Peyer's patch (tissue), 4 donors: Measurements from ENCODE around the gene BLMH. TPM values are rescaled to one million over a fixed set of nuclear protein-coding genes. Genes with fewer than 3 reads are reported as not detected.

Experiments
- DNase-seq, 3 donors: peaks; one replicate each; pipeline ENCODE4 v3.0.0-alpha.2; 2017 to 2019
- H3K27ac ChIP-seq, 4 donors: fragments of 200-600 bp; sonication (generic); one replicate each; pipeline ENCODE4 v1.5.1; 2016 to 2019
- H3K27me3 ChIP-seq, 2 donors: fragments of 200-600 bp; sonication (generic); one replicate each; pipeline ENCODE4 v1.5.1; 2019
- H3K36me3 ChIP-seq, 3 donors: fragments of 200-600 bp; sonication (generic); one replicate each; pipeline ENCODE4 v1.5.1; 2016 to 2019
- H3K4me1 ChIP-seq, 4 donors: fragments of 200-600 bp; sonication (generic); one replicate each; pipeline ENCODE4 v1.5.1; 2016 to 2019
- H3K4me3 ChIP-seq, 4 donors: fragments of 200-600 bp; sonication (generic); 1 replicate in 3 of 4; 2 replicates in 1 of 4; pipeline ENCODE4 v1.5.1; 2016 to 2019; ENCODE audit warnings: mild to moderate bottlenecking in 1 of 4
- H3K9me3 ChIP-seq, 4 donors: fragments of 200-600 bp; sonication (generic); one replicate each; pipeline ENCODE4 v1.5.1; 2016 to 2019; ENCODE audit warnings: mild to moderate bottlenecking in 1 of 4
- CTCF ChIP-seq, 6 experiments: fragments of 450-650 bp in 4 of 6; fragments of 200-600 bp in 2 of 6; sonication (generic) in 1 of 6; IDR thresholded peaks; one replicate each; pipeline ENCODE4 v1.5.1; 2017 to 2019; ENCODE audit warnings: antibody characterized with exemption in 6 of 6, mild to moderate bottlenecking in 3 of 6, moderate library complexity in 1 of 6
- POLR2A ChIP-seq, 2 donors: fragments of 450-650 bp; IDR thresholded peaks; one replicate each; pipeline ENCODE4 v1.5.1; 2017; ENCODE audit warnings: antibody characterized with exemption in 2 of 2, mild to moderate bottlenecking in 2 of 2, moderate library complexity in 2 of 2
- total RNA-seq, 4 donors: library from RNA; depleted of rRNA; stranded (reverse); fragments of >200 nt; gene quantifications; one replicate each; pipeline ENCODE4 v1.1.0, GENCODE V29; 2016

BLMH gene
- total RNA-seq, 4 donors from 2014 or later: 19.4 to 49.5 (median 31.3) TPM

GRCh38 chr17:30256756-30257506, 34.8 kb downstream of the BLMH start:
- no peaks in the 10 kb centered on the region for H3K27me3 ChIP-seq
- no peak for DNase-seq
- peaks cover 0 to 34% (median 0%) of the 10 kb centered on the region in 3 donors for H3K36me3 ChIP-seq
- no peaks in the 10 kb centered on the region for H3K4me1 ChIP-seq
- no peak overlapping the region for H3K4me3 ChIP-seq
- H3K27ac ChIP-seq: no peak overlapping the region
- no peak for TF ChIP-seq POLR2A (IDR thresholded peaks at IDR 0.05)
- TF ChIP-seq CTCF (IDR thresholded peaks at IDR 0.05): no peak
- H3K9me3 ChIP-seq: no peaks in the 10 kb centered on the region

DNA sequence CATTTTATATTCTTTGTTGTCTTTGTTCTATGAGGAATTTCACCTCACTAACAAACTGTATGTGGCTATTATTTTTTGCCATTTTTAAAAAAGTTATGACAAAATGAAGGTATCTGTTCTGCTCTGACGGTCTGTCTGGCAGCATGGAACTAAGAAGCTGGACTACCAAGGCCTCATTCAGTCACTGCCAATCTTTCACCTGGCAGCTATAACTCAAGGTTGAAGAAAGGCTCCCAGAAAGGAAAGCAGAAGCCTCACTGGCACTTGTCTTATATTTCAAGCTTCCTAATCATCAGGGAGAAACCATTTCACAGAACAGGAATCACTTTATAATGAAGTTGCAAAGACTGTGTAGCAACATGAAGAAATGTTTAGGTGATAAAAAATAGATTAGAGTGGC, 37.6 kb downstream of the BLMH start:
- peaks cover 0 to 44% (median under 1%) of the 10 kb centered on the region in 3 donors for H3K36me3 ChIP-seq
- no peak overlapping the region for H3K27ac ChIP-seq

GRCh38 chr17:30253312-30253711, 38.4 kb downstream of the BLMH start:
- no peak overlapping the region for H3K4me3 ChIP-seq
- H3K27me3 ChIP-seq: no peaks in the 10 kb centered on the region
- DNase-seq: no peak
- no peak overlapping the region for H3K27ac ChIP-seq
- H3K4me1 ChIP-seq: no peaks in the 10 kb centered on the region
- no peak for TF ChIP-seq CTCF (IDR thresholded peaks at IDR 0.05)
- H3K9me3 ChIP-seq: no peaks in the 10 kb centered on the region
- H3K36me3 ChIP-seq: peaks cover 0 to 44% (median 4%) of the 10 kb centered on the region in 3 donors

More for the DNA sequence above, 37.6 kb downstream of the BLMH start:
- no peak overlapping the region for H3K4me3 ChIP-seq
- no peak for DNase-seq
- no peaks in the 10 kb centered on the region for H3K27me3 ChIP-seq
- no peaks in the 10 kb centered on the region for H3K9me3 ChIP-seq
- TF ChIP-seq CTCF (IDR thresholded peaks at IDR 0.05) (no peak), POLR2A (IDR thresholded peaks at IDR 0.05) (no peak)
- H3K4me1 ChIP-seq: no peaks in the 10 kb centered on the region

DNA sequence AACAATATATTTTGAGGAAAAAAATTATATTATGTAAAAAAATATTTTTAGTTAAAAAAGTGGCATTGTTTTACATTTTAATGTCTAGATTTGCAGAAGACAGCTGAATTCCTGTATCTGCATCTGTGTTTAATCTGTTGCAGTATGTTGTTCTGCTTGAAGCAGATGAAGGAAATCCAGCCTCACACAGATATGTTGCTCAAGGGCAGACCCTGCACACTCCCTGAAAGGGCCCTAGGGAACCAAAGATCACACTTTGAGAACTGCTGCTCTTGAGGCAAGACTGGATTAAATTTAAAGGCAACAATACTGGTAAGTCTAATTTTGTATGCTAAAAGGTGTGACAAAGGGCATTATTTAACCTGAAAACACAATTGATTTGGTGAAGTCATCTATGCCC, 39.8 kb downstream of the BLMH start:
- no peak for DNase-seq
- TF ChIP-seq POLR2A (IDR thresholded peaks at IDR 0.05) (no peak), CTCF (IDR thresholded peaks at IDR 0.05) (no peak)
- H3K36me3 ChIP-seq: peaks cover 0 to 51% (median 4%) of the 10 kb centered on the region in 3 donors

GRCh38 chr17:30249460-30249859, 42.3 kb downstream of the BLMH start:
- TF ChIP-seq POLR2A (IDR thresholded peaks at IDR 0.05) (no peak), CTCF (IDR thresholded peaks at IDR 0.05) (no peak)
- Histone ChIP-seq H3K4me3 (no peak overlapping the region), H3K9me3 (no peaks in the 10 kb centered on the region), H3K27ac (no peak overlapping the region), H3K36me3 (peaks cover 0 to 43% (median 4%) of the 10 kb centered on the region in 3 donors), H3K27me3 (no peaks in the 10 kb centered on the region), H3K4me1 (no peaks in the 10 kb centered on the region)
- DNase-seq: no peak

More for the DNA sequence above, 39.8 kb downstream of the BLMH start:
- no peak overlapping the region for H3K4me3 ChIP-seq
- no peaks in the 10 kb centered on the region for H3K4me1 ChIP-seq
- H3K27ac ChIP-seq: no peak overlapping the region
- no peaks in the 10 kb centered on the region for H3K27me3 ChIP-seq
- no peaks in the 10 kb centered on the region for H3K9me3 ChIP-seq
